HepG2 (cell line): ENCODE results near the gene MRPS31. TPM values are rescaled to one million over a fixed set of nuclear protein-coding genes. Genes with fewer than 3 reads are reported as not detected.

Experiments
- ATAC-seq: fragments of 200-7000 bp; cut with Tn5 transposase; 3 replicates; pipeline ENCODE4 v1.9.1; 2020; ENCODE audit warnings: mild to moderate bottlenecking, moderate library complexity
- BruUV-seq: library from RNA; stranded (reverse); fragments of 400-500 nt; replicated peaks from 2 replicates; lab custom pipeline; 2021; lab: Mats Ljungman, UMichigan
- CTCF ChIA-PET: fragments of 300-600 bp; formaldehyde crosslinking; extraction: SDS; loops from one replicate; lab custom pipeline; 2021; ENCODE audit warnings: low total read pairs, inconsistent platforms, low intra/inter-chr PET ratio; lab: Yijun Ruan, JAX
- POLR2A ChIA-PET: fragments of 350-600 bp; sonication (Branson Sonifier 250); formaldehyde crosslinking; loops from one replicate; lab custom pipeline; 2020; ENCODE audit warnings: antibody characterized with exemption, inconsistent platforms; lab: Yijun Ruan, JAX
- DNase-seq: peaks from one replicate; pipeline ENCODE4 v3.0.0-alpha.2; 2015; ENCODE audit warnings: low spot score
- FAIRE-seq: peaks from 3 replicates; lab custom pipeline; 2011; peaks lifted over from hg19 to GRCh38; lab: Jason Lieb, UNC
- H2AFZ ChIP-seq: one replicate; pipeline ENCODE4 v1.6.1; 2011; ENCODE audit warnings: low read length, inconsistent platforms
- H3K27ac ChIP-seq: fragments of 300-600 bp; 3 replicates; pipeline ENCODE4 v1.8.0; 2011; ENCODE audit warnings: mixed run types, mild to moderate bottlenecking, mixed read lengths, low read length, inconsistent platforms; ENCODE audit not compliant: insufficient read depth; ENCODE audit errors: extremely low read length
- H3K27me3 ChIP-seq, 2 experiments: fragments of 200-600 bp in 1 of 2; 2 replicates in 1 of 2; 3 replicates in 1 of 2; pipeline versions ENCODE4 v1.6.0 to v1.8.0; 2011; ENCODE audit warnings: low read length in 2 of 2, mild to moderate bottlenecking in 2 of 2, moderate library complexity in 2 of 2, inconsistent platforms in 1 of 2; ENCODE audit not compliant: insufficient read depth in 2 of 2, control insufficient read depth in 1 of 2
- H3K36me3 ChIP-seq, 2 experiments: fragments of 200-600 bp in 1 of 2; replicated peaks in 1 of 2; 2 replicates in 1 of 2; 3 replicates in 1 of 2; pipeline versions ENCODE4 v1.5.1 to v1.8.0; 2011; ENCODE audit warnings: low read length in 2 of 2, inconsistent platforms in 1 of 2; ENCODE audit not compliant: insufficient read depth in 2 of 2, control insufficient read depth in 1 of 2
- H3K4me1 ChIP-seq: 2 replicates; pipeline ENCODE4 v1.5.1; 2012; ENCODE audit warnings: low read length, inconsistent platforms; ENCODE audit not compliant: insufficient read depth
- H3K4me2 ChIP-seq: 2 replicates; pipeline ENCODE4 v1.6.0; 2011; ENCODE audit warnings: low read depth, low read length, inconsistent platforms
- H3K4me3 ChIP-seq, 3 experiments: fragments of 200-600 bp in 1 of 3; sonication (generic), shearing (Covaris generic) in 1 of 3; replicated peaks in 1 of 3; 2 replicates each; pipeline ENCODE4 v1.5.1; 2011 to 2016; ENCODE audit warnings: low read length in 3 of 3, inconsistent platforms in 2 of 3, low read depth in 2 of 3, mild to moderate bottlenecking in 2 of 3, control low read depth in 1 of 3, mixed read lengths in 1 of 3; ENCODE audit not compliant: insufficient read depth in 1 of 3
- H3K79me2 ChIP-seq: one replicate; pipeline ENCODE4 v1.6.1; 2011; ENCODE audit warnings: low read length, inconsistent platforms; ENCODE audit not compliant: insufficient read depth
- H3K9ac ChIP-seq: 2 replicates; pipeline ENCODE4 v1.6.0; 2011; ENCODE audit warnings: mild to moderate bottlenecking, low read depth, low read length, inconsistent platforms; ENCODE audit not compliant: insufficient read depth
- H3K9me3 ChIP-seq: 2 replicates; pipeline ENCODE4 v1.5.1; 2012; ENCODE audit warnings: mild to moderate bottlenecking, low read length
- H4K20me1 ChIP-seq: 2 replicates; pipeline ENCODE4 v1.6.0; 2011; ENCODE audit warnings: inconsistent platforms, mild to moderate bottlenecking, low read length, moderate library complexity; ENCODE audit not compliant: insufficient read depth
- WGBS: methylation state at CpG from one replicate; pipeline ENCODE4 v1.1.6; 2017; ENCODE audit warnings: low lambda C conversion rate; 5-methylcytosine and 5-hydroxymethylcytosine counted together
- in situ Hi-C: cut with HindIII; loops from 2 replicates; pipeline ENCODE4 v1.10.0; 2017; ENCODE audit warnings: low pct_unique_long_range_greater_than_20kb; ENCODE audit not compliant: extremely low pct_ligation_motif_present
- intact Hi-C: fragments of 100-400 bp; cut with micrococcal nuclease; formaldehyde crosslinking; loops from one replicate; pipeline ENCODE4 v1.10.0; 2022; ENCODE audit not compliant: unreplicated experiment
- polyA plus RNA-seq, 8 experiments: library from polyadenylated mRNA; depleted of rRNA in 3 of 8; stranded (reverse) in 7 of 8; unstranded in 1 of 8; fragments of >200 nt; fragmentation: Illumina TruSeq in 4 of 8; extraction: Trizol in 4 of 8; gene quantifications; 2 replicates each; pipeline versions ENCODE4 v1.2.1 to v1.2.3, GENCODE V29; 2011 to 2016; ENCODE audit warnings: low read depth in 4 of 8, missing spikeins in 1 of 8, mixed read lengths in 1 of 8; ENCODE audit not compliant: insufficient read depth in 1 of 8
- total RNA-seq, 5 experiments: library from RNA; depleted of rRNA; stranded (reverse); fragments of >200 nt; fragmentation: Illumina TruSeq; extraction: Trizol; gene quantifications; 2 replicates each; pipeline ENCODE4 v1.2.3, GENCODE V29; 2016; ENCODE audit warnings: low read depth in 1 of 5
- TF ChIP-seq, protein P1 (sequence below), 2 experiments: fragments of 450-650 bp in 1 of 2; sonication (generic) in 1 of 2; formaldehyde crosslinking in 1 of 2; IDR thresholded peaks; 2 replicates each; pipeline versions ENCODE4 v1.6.1 to v1.8.0; 2016 to 2022; ENCODE audit warnings: antibody characterized with exemption in 1 of 2, mild to moderate bottlenecking in 1 of 2, missing genetic modification reagents in 1 of 2

Gene MRPS31
- total and polyA plus RNA-seq, 2 of the 13 experiments (the other 11 are each of a cell fraction or from before 2014, with no cell fraction given) = 23.7 to 34.1 TPM

DNA sequence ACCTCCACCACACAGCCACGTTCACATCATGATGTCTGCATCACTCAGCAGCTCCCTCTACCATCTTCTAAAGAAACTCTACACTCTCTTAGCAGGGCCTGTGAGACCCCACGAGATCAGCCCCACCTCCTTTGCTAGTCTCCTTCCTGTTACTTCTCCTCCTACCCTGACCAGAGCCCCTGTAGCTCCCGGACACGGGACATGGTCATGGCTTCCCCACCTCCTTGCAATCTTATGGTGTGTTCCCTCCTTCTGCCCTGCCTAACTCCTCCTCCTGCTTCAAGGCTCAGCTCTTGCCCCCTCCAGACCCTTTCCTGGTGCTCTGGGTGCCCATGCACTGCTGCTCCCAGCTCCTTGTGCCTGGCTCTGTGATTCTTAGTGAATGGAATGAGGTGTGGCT, 8.1 kb upstream of the MRPS31 start:
- H3K9ac ChIP-seq = no peak overlapping the region
- in situ Hi-C loops (loop anchor here (10.0 kb wide), 1 partner anchor 244 kb away; no protein-coding TSS in a partner anchor), intact Hi-C loops (no loop called here)
- TF ChIP-seq, protein P1, sequence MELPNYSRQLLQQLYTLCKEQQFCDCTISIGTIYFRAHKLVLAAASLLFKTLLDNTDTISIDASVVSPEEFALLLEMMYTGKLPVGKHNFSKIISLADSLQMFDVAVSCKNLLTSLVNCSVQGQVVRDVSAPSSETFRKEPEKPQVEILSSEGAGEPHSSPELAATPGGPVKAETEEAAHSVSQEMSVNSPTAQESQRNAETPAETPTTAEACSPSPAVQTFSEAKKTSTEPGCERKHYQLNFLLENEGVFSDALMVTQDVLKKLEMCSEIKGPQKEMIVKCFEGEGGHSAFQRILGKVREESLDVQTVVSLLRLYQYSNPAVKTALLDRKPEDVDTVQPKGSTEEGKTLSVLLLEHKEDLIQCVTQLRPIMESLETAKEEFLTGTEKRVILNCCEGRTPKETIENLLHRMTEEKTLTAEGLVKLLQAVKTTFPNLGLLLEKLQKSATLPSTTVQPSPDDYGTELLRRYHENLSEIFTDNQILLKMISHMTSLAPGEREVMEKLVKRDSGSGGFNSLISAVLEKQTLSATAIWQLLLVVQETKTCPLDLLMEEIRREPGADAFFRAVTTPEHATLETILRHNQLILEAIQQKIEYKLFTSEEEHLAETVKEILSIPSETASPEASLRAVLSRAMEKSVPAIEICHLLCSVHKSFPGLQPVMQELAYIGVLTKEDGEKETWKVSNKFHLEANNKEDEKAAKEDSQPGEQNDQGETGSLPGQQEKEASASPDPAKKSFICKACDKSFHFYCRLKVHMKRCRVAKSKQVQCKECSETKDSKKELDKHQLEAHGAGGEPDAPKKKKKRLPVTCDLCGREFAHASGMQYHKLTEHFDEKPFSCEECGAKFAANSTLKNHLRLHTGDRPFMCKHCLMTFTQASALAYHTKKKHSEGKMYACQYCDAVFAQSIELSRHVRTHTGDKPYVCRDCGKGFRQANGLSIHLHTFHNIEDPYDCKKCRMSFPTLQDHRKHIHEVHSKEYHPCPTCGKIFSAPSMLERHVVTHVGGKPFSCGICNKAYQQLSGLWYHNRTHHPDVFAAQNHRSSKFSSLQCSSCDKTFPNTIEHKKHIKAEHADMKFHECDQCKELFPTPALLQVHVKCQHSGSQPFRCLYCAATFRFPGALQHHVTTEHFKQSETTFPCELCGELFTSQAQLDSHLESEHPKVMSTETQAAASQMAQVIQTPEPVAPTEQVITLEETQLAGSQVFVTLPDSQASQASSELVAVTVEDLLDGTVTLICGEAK (IDR thresholded peaks at IDR 0.05) = no peak
- TF ChIP-seq, protein P1 (CRISPR knock-in tag; IDR thresholded peaks at IDR 0.05) = no peak
- DNase-seq = no peak
- no peaks in the 10 kb centered on the region for H4K20me1 ChIP-seq
- no peaks in the 10 kb centered on the region for H3K27me3 ChIP-seq
- peak overlapping the region; percentile 34 for H2AFZ ChIP-seq
- no peaks in the 10 kb centered on the region for H3K9me3 ChIP-seq
- H3K4me1 ChIP-seq = peaks cover 65% of the 10 kb centered on the region
- no peak for ATAC-seq
- no peak overlapping the region for H3K27ac ChIP-seq
- FAIRE-seq = no peak
- no TSS peak for BruUV-seq
- H3K4me2 ChIP-seq = peak overlapping the region; percentile 41; the same call in 1 of the 2 replicates
- H3K79me2 ChIP-seq = no peaks in the 10 kb centered on the region
- ChIA-PET POLR2A (interaction anchor here (1.1 to 1.3 kb wide), 2 partner anchors 8 to 9 kb away, joined by 3 to 4 read pairs; no protein-coding TSS in a partner anchor), CTCF (no interaction called here)
- no peaks in the 10 kb centered on the region for H3K36me3 ChIP-seq
- no peak overlapping the region for H3K4me3 ChIP-seq
- WGBS = 10% methylated on average over 4 of the region's 4 CpGs
